Hematopoietic multipotent progenitor cell treated with erythropoietin and hydrocortisone succinate and interleukin-3 and kit ligand, for 4 days (in vitro differentiated cells): Measurements from ENCODE around the gene KCTD6.

Source experiments
- DNase-seq: peaks from one replicate; pipeline ENCODE4 v3.0.0-alpha.2; 2015

KCTD6 gene

GRCh38 chr3:58491506-58492402 lies at the start of gene KCTD6:
TSS of gene KCTD6 (plus strand) at chr3:58492096. CDS start at chr3:58498756, 6,660 bp downstream.
- peak; percentile 96 for DNase-seq

DNA sequence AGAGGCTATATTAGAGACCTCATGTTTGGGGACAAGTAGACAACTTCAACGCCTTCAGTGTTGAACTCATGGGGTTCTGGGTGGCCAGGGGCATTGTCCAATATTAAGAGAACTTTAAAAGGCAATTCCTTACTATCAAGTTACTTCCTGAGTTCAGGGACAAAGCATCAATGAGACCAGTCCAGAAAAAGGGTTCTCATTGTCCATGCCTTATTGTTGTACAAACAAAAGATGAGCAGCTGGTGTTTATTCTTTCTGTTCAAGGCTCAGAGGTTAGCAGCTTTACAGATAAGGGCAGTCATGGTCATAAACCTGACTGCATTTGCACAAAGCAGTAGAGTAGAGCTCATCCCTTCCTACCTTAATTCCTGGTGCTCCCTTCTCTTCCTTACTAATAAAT lies 39.7 kb upstream of the KCTD6 start:
- no peak for DNase-seq

- no peak for DNase-seq
These were observed 32.7 kb upstream of the KCTD6 start for GRCh38 chr3:58459160-58459559.

- no peak for DNase-seq
These were observed 29.1 kb upstream of the KCTD6 start for GRCh38 chr3:58462829-58463180.

DNA sequence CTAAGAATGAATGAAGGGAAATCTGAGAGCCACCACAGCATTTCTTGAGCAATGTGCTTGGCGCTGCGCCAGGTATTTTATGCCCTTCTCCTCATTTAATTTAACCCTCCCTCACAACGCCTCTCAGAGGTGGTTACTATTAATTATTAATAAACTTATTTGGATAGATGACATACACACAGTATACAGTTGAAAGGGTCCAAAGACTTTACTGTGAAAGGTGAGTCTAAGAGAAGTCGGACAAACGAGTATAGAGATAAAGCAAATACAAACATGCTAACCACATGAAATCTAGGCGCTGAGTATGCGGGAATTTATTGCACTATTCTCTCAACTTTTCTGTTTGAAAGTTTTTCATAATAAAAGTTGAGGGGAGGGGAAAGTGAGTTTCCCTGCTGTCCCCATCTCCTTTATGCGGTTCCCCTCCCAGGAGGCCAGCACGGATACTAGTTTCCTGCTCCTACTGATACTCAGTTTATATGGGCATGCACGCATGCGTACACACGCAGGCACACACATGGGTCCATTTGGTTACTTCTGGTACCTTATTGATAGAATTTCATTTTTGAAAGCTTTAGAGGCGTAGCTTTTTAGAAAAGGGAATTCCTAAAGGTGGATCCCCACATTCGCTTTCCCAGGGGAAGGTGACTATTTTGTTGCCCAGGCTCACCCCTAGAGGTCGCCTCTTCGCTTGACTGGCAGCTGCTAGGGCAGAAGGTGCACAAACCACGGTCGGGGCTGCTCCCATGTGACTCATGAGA lies 28.5 kb upstream of the KCTD6 start:
- peak; percentile 83 for DNase-seq

DNA sequence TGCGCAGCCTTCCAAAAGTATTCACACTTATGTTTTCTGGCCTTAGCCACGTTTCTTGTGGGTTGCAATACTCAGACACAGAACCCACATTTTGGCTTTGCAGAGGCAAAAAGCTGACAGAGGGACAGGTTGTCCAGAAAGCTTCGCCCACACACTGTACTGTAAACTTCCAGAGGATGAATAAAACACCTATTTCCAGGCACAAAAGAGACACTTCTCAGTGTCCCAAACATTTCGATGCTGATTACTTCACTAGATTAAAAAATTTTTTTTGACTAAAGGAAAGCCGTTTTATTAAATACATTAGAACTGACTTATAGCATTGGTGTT lies 28.0 kb upstream of the KCTD6 start:
- DNase-seq: no peak

DNA sequence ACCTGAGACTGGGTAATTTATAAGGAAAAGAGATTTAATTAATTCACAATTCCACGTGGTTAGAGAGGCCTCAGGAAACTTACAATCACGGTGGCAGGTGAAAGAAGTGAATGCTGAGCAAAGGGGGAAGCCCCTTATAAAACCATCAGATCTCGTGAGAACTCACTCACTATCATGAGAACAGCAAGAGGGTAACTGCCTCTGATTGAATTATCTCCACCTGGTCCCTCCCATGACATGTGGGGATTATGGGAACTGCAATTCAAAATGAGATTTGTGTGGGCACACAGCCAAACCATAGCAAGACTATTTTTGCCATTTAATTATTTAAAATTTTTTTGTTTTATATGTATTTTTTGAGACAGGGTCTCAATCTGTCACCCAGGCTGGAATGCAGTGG lies 27.0 kb upstream of the KCTD6 start:
- DNase-seq: peak; percentile 23

GRCh38 chr3:58466899-58467563 lies 24.9 kb upstream of the KCTD6 start:
- DNase-seq: no peak

DNA sequence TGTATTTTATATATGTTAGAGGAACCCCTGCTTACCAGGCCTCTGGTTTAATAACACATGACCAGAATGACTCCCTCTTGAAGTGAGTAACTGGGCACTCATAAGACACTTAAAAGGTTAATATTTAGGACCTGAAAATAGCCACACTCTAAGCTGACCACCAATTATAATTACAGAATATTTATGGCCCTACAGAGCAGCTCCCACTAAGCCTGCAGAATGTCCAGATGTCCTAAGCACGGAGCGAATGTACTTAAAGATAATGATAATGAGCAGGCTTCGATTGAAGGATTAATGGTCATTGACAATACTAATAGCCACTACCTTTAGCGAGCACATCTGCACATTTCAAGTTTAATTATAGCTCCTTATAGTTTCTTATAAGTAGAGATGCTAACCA lies 22.8 kb upstream of the KCTD6 start:
- DNase-seq: no peak

- no peak for DNase-seq
These were observed 21.4 kb upstream of the KCTD6 start for GRCh38 chr3:58470363-58471024.

DNA sequence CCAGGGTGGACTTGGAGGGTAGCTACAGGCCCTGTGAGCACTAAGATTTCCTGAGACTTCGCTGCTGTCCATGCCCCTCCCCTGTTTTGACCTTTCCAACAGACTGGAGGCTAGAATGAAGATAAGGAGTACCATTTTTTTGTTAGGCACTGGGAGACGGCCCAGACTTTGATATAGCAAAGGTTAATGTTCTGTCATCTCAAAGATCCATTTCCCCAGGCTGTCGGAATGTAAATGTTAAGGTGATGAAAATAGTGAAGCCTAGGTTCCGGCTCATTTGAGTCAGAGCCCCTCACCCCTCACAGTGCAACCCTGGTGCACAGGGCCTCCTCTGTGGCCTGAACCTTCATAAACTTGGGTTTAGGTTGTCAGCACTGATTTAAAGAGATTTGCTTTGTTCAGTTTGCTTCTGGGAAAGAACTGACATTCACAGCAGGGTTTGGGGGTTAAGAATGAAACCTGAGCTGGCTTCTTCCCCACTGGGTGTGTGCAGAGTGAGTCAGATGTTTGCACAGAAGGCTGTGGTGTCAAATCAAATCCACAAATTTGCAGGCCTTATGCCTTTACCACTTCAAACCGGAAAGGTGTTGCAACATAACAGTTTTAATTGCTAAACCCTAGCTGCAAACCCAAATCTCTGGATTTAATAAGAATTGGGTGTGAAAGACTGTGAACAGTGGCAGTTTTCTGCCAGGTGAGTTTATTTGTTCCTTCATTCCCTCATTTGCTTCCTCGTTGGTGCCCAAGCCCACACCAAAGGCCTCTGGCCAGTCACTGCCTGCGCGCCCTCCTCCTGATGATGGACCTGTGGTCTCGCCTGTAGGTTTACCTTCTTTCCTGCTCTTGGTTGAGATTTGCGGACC lies 20.6 kb upstream of the KCTD6 start:
- DNase-seq: peak; percentile 86

DNA sequence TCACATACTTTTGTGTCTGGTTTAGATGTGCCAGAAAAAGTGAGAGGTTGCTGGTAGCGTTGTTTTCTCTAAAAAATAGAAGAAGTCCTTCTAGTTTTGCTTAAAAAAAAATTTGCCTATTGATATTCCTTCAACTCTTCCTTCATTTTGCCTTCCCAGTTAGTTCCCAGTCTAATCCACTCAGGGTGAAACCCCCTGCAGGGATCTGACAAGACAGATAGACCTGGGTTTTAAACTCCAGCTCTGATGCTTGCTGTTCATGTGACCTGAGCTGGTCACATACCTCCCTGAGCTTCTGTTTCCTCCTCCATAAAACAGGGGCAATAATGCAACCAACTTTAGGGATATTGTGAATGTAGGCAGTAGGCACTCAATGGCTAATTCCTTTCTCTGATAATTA lies 18.6 kb upstream of the KCTD6 start:
- no peak for DNase-seq

- DNase-seq: peak; percentile 45
These were observed 17.5 kb upstream of the KCTD6 start for GRCh38 chr3:58474348-58474911.

GRCh38 chr3:58474967-58475578 lies 16.8 kb upstream of the KCTD6 start:
- DNase-seq: no peak

DNA sequence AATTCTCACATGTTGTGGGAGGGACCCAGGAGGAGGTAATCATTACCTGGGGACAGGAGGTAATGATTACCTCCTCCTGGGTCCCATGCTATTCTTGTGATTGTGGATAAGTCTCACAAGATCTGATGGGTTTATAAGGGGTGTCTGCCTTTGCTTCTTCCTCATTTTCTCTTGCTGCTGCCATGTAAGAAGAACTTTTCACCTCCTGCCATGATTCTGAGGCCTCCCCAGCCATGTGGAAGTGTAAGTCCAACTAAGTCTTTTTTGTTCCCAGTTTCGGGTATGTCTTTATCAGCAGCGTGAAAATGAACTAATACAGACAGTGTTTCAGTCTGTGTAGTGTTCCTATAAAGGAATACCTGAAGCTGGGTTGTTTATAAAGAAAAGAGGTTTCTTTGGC lies 13.1 kb upstream of the KCTD6 start:
- DNase-seq: no peak

- no peak for DNase-seq
These were observed 11.6 kb upstream of the KCTD6 start for GRCh38 chr3:58480309-58480708.

DNA sequence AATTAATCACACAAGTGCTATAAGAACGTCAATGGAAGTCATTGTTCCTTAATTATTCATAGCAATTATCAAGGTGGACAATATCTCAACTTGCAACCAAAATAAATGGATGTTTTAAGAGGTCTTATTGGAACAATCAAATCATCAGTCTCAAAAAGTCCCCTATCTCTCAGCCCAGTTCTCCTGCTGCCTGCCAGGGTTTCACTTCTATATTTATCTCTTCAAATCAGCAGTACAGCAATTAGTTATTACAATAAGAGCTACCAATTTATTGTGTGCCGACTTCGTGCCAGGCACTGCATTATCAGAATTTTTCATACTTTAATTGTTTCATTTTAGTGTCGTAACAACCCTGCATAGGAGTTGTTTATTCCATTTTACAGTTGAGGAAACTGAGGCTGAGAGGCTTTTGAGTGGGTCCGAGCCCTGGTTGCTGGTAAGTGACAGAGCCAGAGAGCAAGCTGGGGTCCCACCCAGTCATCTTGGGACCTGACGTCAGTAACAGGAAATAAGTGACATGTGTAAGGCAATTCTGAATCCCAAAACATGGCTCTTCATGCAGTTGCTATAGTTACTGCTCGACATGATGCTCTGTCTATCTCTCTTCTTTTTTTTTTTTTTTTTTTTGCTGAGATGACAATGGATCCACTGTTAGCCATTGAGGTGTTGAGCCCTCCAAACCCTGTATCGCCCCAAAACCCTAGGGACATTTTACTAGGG lies 8.8 kb upstream of the KCTD6 start:
- DNase-seq: peak; percentile 30

DNA sequence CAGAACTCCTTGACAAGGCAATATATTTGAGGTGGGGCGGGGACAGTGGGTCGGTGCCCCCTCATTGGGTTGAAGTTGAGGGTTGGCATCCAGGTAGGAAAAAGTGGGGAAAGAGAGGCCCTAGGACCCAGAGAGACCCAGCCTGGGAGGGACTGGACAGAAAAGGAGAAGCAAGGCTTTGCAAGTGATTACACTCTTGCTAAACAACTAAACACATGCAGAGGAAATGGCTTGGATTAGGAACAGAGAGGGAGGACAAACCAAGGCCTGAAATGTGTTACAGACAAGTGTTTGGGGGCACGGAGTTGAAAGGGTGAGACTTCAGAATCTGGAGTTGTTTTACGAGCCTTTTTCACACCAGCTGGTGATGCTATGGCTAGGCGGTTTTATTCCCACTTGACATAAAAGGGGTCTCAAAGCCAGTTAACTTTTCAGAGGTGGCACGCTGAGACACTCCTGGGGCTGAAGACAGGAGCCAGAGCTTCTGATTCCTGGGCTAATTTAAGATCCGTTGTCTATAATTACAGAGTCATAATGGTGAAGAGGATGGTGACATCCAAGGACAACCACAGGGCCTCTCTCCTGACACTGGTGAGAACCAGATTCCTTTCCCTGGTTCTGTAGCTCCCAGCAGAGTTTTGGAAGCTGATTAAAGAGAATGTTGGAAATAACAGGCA lies 7.7 kb upstream of the KCTD6 start:
- peak; percentile 39 for DNase-seq

GRCh38 chr3:58484722-58485069 lies 7.2 kb upstream of the KCTD6 start:
- no peak for DNase-seq

DNA sequence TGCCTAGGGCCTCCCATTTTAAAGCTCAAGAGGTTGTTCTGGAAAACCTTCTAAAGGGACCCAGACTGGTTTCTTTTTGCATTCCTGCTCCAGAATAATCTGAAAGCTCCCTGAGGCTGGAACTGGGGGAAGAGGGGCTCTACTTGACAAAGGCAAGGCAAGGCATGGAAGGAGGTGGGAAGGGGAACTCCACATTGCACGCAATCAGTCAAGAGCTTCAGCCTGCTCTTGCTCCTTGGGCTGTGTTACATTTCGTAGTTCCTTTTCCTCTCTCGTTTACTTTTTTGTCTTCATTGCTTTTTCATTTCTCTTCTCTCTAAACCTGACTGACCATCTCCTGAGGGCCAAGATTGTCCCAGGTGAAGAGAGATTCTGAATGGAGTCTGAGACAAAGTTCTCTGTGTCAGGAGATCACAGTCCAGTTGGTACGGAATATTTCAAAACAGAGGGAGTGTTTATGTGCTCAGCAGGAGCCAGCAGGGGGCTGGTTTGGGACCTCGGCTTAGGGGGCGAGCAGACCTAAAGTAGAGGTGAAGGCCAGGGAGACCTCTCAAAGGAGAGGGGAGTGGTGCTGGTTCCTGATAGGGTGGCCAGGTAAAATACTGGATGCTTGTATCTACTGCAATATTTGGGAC lies 6.0 kb upstream of the KCTD6 start:
- no peak for DNase-seq
